Measurements from ENCODE around the gene SEC63.

DNA sequence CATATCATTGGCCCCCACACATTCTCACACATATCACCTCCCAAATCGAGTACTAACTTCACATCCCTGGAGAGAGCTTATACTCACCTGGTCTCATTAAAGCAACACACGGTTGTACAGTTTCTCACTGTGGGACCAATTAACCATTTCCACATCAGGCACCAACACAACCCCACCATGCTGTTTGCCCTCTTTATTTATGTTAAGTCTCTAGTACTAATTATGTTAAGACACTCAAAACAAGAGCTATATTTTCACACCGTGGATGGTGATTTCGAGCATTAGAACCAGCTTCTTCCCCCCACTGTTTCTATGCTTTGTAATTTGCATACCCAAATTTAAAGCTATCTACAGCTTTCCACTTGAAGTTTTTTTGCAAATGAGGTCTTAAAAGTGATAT lies 140.2 kb downstream of the SEC63 start:
- TF ChIP-seq POLR2A (IDR thresholded peaks at IDR 0.05; ENCODE audit: low read depth) (no peak), EP300 (IDR thresholded peaks at IDR 0.05) (no peak), POLR2AphosphoS5 (IDR thresholded peaks at IDR 0.05) (no peak)
- TF ChIP-seq, protein P1, sequence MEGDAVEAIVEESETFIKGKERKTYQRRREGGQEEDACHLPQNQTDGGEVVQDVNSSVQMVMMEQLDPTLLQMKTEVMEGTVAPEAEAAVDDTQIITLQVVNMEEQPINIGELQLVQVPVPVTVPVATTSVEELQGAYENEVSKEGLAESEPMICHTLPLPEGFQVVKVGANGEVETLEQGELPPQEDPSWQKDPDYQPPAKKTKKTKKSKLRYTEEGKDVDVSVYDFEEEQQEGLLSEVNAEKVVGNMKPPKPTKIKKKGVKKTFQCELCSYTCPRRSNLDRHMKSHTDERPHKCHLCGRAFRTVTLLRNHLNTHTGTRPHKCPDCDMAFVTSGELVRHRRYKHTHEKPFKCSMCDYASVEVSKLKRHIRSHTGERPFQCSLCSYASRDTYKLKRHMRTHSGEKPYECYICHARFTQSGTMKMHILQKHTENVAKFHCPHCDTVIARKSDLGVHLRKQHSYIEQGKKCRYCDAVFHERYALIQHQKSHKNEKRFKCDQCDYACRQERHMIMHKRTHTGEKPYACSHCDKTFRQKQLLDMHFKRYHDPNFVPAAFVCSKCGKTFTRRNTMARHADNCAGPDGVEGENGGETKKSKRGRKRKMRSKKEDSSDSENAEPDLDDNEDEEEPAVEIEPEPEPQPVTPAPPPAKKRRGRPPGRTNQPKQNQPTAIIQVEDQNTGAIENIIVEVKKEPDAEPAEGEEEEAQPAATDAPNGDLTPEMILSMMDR (IDR thresholded peaks at IDR 0.05) = no peak

Data from esophagus muscularis mucosa (tissue), 4 donors.